Ovary (tissue), 9 donors: ENCODE data around the gene PDCD6IP. TPM values are rescaled to one million over a fixed set of nuclear protein-coding genes. Genes with fewer than 3 reads are reported as not detected.
"Not testable (repeated sequence)": the region's sequence is repeated elsewhere in the genome, so short reads cannot be mapped to it uniquely, and the experiment has no call there.

Experiments
- DNase-seq, 5 donors: peaks; one replicate each; pipeline ENCODE4 v3.0.0-alpha.2; 2019 to 2020
- H3K27ac ChIP-seq, 2 donors: fragments of 200-600 bp; one replicate each; pipeline versions ENCODE4 v1.5.1 to v1.8.0; 2019 to 2022
- H3K27me3 ChIP-seq: fragments of 200-600 bp; one replicate; pipeline ENCODE4 v1.8.0; 2022
- H3K36me3 ChIP-seq: fragments of 200-600 bp; sonication (generic); one replicate; pipeline ENCODE4 v1.5.1; 2019
- H3K4me1 ChIP-seq: one replicate; pipeline ENCODE4 v1.8.1; 2013; ENCODE audit warnings: mild to moderate bottlenecking, moderate library complexity; ENCODE audit not compliant: insufficient read depth
- H3K4me3 ChIP-seq: fragments of 200-600 bp; sonication (generic); one replicate; pipeline ENCODE4 v1.5.1; 2017
- H3K9me3 ChIP-seq, 2 donors: fragments of 200-600 bp in 1 of 2; sonication (generic) in 1 of 2; one replicate each; pipeline versions ENCODE4 v1.5.1 to v1.8.1; 2013 to 2019; ENCODE audit warnings: mild to moderate bottlenecking in 1 of 2, moderate library complexity in 1 of 2
- EP300 ChIP-seq: sonication (generic); formaldehyde crosslinking; IDR thresholded peaks from one replicate; pipeline ENCODE4 v1.6.1; 2017; ENCODE audit warnings: antibody characterized with exemption
- POLR2A ChIP-seq: fragments of 450-650 bp; IDR thresholded peaks from one replicate; pipeline ENCODE4 v1.6.1; 2017; ENCODE audit warnings: antibody characterized with exemption, mild to moderate bottlenecking, moderate library complexity
- WGBS, 3 donors: extraction: QIAGEN DNeasy Blood & Tissue Kit in 1 of 3; methylation state at CpG; one replicate each; pipeline versions ENCODE4 v1.1.5 to v1.1.7; 2013 to 2017; 5-methylcytosine and 5-hydroxymethylcytosine counted together
- intact Hi-C, 4 donors: fragments of 100-400 bp; cut with DNase I; formaldehyde crosslinking; loops; one replicate each; pipeline versions ENCODE4 v1.11.0 to v1.15.1; 2022 to 2023
- polyA plus RNA-seq, 2 donors: library from polyadenylated mRNA; stranded (reverse); fragments of 200-250 nt in 1 of 2; fragments of 350-450 nt in 1 of 2; fragmentation: Illumina TruSeq in 1 of 2; extraction: RNeasy Lipid Tissue Mini Kit (QIAGEN cat#74804) in 1 of 2; gene quantifications; one replicate each; pipeline ENCODE4 v1.2.3, GENCODE V29; 2013 to 2014
- total RNA-seq, 7 donors: library from RNA; depleted of rRNA in 2 of 7; stranded (reverse); fragments of >200 nt in 2 of 7; fragmentation: NEBNext Ultra II Directional in 3 of 7; extraction: Animal tissue kit (Norgen Biotek cat#: 25700) in 3 of 7; gene quantifications; one replicate each; pipeline versions ENCODE4 v1.1.0 to v1.2.4, GENCODE V29; 2016 to 2023
- TF ChIP-seq, protein P1 (sequence below), 3 donors: fragments of 450-650 bp in 2 of 3; fragments of 200-600 bp in 1 of 3; IDR thresholded peaks; one replicate each; pipeline versions ENCODE4 v1.5.1 to v1.8.0; 2016 to 2022; ENCODE audit warnings: antibody characterized with exemption in 3 of 3, mild to moderate bottlenecking in 1 of 3
- donor health status: DM: no; HTN: no; CAD: no; lungs with moderate emphysema.
- donor health status: DM: no; HTN: no; CAD: no.
- donor health status: Bipolar disorder and iron deficiency.
- donor health status: DM: yes; HTN: yes; CAD: no.
- donor health status: DM: no; HTN: no; CAD: no.
- donor health status: DM: yes; HTN: yes; CAD: no.

The PDCD6IP gene
- total and polyA plus RNA-seq, 9 donors, result 40.0 to 166 (median 126) TPM

DNA sequence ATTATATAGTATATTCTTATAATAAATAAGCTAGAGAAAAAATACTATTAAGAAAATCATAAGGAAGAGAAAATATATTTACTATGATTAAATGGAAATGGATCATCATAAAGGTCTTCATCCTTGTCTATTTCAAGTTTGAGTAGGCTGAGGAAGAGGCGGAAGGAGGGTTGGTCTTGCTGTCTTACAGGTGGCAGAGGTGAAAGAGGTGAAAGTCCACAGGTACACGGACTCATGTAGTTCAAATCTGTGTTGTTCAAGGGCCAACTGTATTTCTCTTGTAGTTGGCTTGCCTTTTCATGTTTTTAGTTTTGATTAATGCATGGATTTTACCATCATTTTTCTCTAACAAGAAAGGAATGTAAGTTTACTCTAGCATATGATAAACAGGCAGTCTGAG is 41.7 kb downstream of the PDCD6IP start:
- no peak for TF ChIP-seq POLR2A
- TF ChIP-seq EP300, result no peak
- TF ChIP-seq, protein P1, sequence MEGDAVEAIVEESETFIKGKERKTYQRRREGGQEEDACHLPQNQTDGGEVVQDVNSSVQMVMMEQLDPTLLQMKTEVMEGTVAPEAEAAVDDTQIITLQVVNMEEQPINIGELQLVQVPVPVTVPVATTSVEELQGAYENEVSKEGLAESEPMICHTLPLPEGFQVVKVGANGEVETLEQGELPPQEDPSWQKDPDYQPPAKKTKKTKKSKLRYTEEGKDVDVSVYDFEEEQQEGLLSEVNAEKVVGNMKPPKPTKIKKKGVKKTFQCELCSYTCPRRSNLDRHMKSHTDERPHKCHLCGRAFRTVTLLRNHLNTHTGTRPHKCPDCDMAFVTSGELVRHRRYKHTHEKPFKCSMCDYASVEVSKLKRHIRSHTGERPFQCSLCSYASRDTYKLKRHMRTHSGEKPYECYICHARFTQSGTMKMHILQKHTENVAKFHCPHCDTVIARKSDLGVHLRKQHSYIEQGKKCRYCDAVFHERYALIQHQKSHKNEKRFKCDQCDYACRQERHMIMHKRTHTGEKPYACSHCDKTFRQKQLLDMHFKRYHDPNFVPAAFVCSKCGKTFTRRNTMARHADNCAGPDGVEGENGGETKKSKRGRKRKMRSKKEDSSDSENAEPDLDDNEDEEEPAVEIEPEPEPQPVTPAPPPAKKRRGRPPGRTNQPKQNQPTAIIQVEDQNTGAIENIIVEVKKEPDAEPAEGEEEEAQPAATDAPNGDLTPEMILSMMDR (IDR thresholded peaks at IDR 0.05), result no peak
- intact Hi-C loops, result no loop called here
- Histone ChIP-seq H3K4me1 (no peaks in the 10 kb centered on the region), H3K27ac (no peak overlapping the region), H3K27me3 (no peaks in the 10 kb centered on the region), H3K9me3 (no peaks in the 10 kb centered on the region), H3K4me3 (no peak overlapping the region), H3K36me3 (no peaks in the 10 kb centered on the region)
- 87 to 88% (median 87%) methylated on average over 2 of the region's 2 CpGs for WGBS, 3 donors
- DNase-seq, result no peak

GRCh38 chr3:33848624-33849347 is 50.4 kb downstream of the PDCD6IP start:
- H3K9me3 ChIP-seq, result no peaks in the 10 kb centered on the region
- H3K4me3 ChIP-seq, result no peak overlapping the region
- H3K4me1 ChIP-seq, result no peaks in the 10 kb centered on the region
- H3K27ac ChIP-seq, result no peak overlapping the region
- no peaks in the 10 kb centered on the region for H3K27me3 ChIP-seq
- DNase-seq, result no peak
- H3K36me3 ChIP-seq, result no peaks in the 10 kb centered on the region
- WGBS, 3 donors, result 89% methylated on average over 10 of the region's 10 CpGs
- intact Hi-C loops, result no loop called here
- no peak for TF ChIP-seq EP300
- no peak for TF ChIP-seq POLR2A
- TF ChIP-seq, protein P1 (IDR thresholded peaks at IDR 0.05), result no peak

- H3K36me3 ChIP-seq, H3K9me3 ChIP-seq, H3K27ac ChIP-seq, H3K27me3 ChIP-seq, DNase-seq, intact Hi-C loops, H3K4me3 ChIP-seq, H3K4me1 ChIP-seq: not testable (repeated sequence)
- WGBS, 3 donors, result 60 to 77% (median 72%) methylated on average over 2 to 3 of the region's 3 CpGs
Measured at GRCh38 chr3:33850599-33850998, 52.2 kb downstream of the PDCD6IP start.

DNA sequence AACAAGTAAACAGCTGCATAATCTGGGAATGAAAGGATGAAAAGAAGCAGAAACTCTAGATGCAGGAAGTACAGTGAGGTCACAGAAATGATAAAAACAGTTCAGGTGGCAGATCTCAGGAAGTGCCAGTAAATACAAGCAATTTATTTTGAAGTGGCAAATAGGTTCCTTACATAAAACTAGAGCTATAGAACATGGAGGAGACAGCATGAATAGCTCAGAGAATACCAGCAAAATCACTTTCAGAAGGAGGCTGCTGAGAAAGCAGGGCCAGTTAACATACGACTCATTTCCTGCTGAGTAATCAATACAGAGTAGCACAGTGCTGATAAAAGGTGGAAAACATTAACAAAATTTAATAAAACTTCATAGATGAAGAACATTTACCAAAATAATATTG is 57.0 kb downstream of the PDCD6IP start:
- H3K36me3 ChIP-seq, H3K9me3 ChIP-seq, H3K4me3 ChIP-seq, DNase-seq, H3K27ac ChIP-seq, H3K27me3 ChIP-seq, H3K4me1 ChIP-seq, intact Hi-C loops: not testable (repeated sequence)
- 56 to 69% (median 64%) methylated on average over 1 of the region's 1 CpG for WGBS, 3 donors

DNA sequence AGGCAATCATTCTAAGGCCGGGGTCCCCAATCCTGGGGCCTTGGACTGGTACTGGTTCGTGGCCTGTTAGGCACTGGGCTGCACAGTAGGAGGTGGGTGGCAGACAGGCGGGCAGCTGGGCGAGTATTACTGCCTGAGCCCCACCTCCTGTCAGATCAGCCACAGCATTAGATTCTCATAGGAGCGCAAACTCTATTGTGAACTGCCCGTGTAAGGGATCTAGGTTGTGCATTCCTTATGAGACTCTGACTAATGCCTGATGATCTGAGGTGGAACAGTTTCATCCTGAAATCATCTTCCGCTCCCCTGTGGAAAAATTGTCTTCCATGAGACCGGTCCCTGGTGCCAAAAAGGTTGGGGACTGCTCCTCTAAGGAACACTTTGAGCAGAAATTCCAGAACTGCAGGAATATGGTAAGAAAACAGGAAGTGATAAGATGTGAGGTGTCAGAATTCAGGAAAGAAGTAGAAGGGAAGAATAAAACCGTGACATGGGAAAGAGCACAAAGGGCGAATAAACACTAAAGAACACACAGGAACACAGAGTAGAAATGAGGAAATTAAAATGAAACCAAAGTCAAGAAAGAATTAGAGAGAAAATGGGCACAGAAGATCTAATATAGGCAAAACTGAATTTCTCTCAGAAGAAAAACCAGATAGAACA is 57.6 kb downstream of the PDCD6IP start:
- intact Hi-C loops, result no loop called here
- no peak overlapping the region for H3K4me3 ChIP-seq
- no peaks in the 10 kb centered on the region for H3K36me3 ChIP-seq
- 87 to 91% (median 88%) methylated on average over 10 of the region's 10 CpGs for WGBS, 3 donors
- no peaks in the 10 kb centered on the region for H3K9me3 ChIP-seq
- no peak overlapping the region for H3K27ac ChIP-seq
- TF ChIP-seq POLR2A, result no peak
- TF ChIP-seq EP300, result no peak
- TF ChIP-seq, protein P1 (IDR thresholded peaks at IDR 0.05), result no peak
- no peaks in the 10 kb centered on the region for H3K27me3 ChIP-seq
- no peaks in the 10 kb centered on the region for H3K4me1 ChIP-seq
- DNase-seq, result no peak

- H3K36me3 ChIP-seq, H3K4me1 ChIP-seq, DNase-seq, H3K9me3 ChIP-seq, H3K27ac ChIP-seq, H3K4me3 ChIP-seq, H3K27me3 ChIP-seq, intact Hi-C loops: not testable (repeated sequence)
- 91 to 100% (median 97%) methylated on average over 1 of the region's 1 CpG for WGBS, 3 donors
Measured at GRCh38 chr3:33857701-33858100, 59.3 kb downstream of the PDCD6IP start.
